Measurements from ENCODE around the gene ZNF407. TPM values are rescaled to one million over a fixed set of nuclear protein-coding genes. Genes with fewer than 3 reads are reported as not detected.

Gene ZNF407
- total RNA-seq, 1 donor from 2014 or later: 20.1 TPM

- intact Hi-C loops (cut with micrococcal nuclease): no loop called here
These were observed 71.6 kb downstream of the ZNF407 start for GRCh38 chr18:74669136-74669798.

GRCh38 chr18:74672371-74672770, 74.7 kb downstream of the ZNF407 start:
- intact Hi-C loops (cut with micrococcal nuclease): no loop called here

- intact Hi-C loops (cut with micrococcal nuclease): no loop called here
These were observed 76.8 kb downstream of the ZNF407 start for GRCh38 chr18:74674487-74674886.

GRCh38 chr18:74679006-74679678, 81.5 kb downstream of the ZNF407 start:
- intact Hi-C loops (cut with micrococcal nuclease): no loop called here

- intact Hi-C loops (cut with micrococcal nuclease): no loop called here
These were observed 82.0 kb downstream of the ZNF407 start for GRCh38 chr18:74679679-74680076.

DNA sequence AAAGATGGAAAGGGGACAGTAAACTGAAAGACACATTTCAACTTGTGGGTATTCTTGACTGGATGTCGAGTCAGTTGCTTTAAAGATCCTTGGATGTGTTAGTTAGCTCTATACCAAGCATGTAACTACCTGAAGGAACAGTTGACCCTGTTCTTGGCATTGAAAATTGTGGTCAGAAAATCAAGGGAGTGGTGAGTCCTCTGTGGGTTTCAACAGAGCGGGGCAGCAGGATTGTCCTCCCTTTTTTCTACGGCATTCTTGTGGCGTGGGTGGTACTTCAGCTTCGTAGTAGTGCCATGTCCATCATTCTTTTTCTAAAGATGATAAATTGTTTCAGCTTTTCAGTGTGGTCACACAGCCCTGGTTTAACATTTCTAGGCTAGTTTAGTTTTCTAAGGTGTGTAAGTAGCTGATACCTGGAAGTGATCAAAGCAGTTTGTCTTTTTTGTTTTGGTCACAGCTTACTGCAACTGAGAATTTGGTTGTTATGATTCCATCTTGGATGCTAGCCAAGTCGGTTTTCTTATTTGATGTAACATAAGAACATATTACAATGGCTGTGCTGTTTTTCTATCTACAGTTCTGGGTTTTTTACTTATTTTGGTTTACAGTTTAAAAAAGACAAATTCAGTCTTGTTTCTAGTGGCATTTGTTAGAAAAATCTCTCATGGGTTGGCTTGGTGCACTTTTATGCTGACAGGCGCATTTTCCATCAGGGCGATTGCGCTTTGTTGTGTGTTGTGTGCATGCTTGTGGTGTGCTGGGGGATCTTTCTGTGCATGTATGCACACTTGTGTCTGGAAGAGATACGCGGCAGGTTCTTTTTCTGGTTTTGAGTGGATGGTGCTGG, 84.7 kb downstream of the ZNF407 start:
- intact Hi-C loops (cut with micrococcal nuclease): no loop called here

GRCh38 chr18:74682991-74683297, 85.3 kb downstream of the ZNF407 start:
- intact Hi-C loops (cut with micrococcal nuclease): no loop called here

- intact Hi-C loops (cut with micrococcal nuclease): no loop called here
These were observed 85.9 kb downstream of the ZNF407 start for GRCh38 chr18:74683573-74683972.

- intact Hi-C loops (cut with micrococcal nuclease): no loop called here
These were observed 91.6 kb downstream of the ZNF407 start for GRCh38 chr18:74689251-74689650.

DNA sequence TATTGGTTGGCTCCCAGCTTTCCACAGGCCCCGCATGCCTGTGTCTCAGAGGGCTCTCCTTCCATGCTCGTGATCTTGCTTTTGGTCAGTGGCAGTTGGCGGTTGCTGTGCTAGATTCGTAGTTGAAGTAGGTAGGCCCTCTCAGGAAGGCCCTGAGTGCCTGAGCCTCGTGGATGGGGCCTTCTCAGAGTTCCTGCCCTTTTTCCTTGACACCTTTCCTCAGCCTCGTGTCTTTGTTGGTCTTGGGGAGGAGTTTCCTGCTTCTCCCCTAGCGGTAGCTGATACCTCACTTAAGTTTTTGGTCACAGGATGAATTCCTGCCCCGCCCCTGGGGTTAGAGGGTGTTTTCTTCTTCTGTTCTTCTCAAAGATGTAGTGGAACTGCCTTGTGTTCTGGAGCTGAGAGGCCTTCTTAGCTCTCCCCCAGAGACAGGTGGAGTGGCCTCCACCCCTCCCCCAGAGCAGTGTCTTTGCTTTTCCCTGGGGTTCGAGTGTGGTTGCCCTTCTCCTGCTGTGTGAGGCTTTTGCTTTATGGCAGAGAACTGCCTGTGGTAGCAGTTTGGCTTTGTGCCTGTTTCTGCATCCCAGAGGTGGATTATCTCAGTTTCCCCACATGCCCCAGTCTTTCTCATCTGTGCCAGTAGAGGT, 94.8 kb downstream of the ZNF407 start:
- intact Hi-C loops (cut with micrococcal nuclease): no loop called here

GRCh38 chr18:74694436-74694835, 96.8 kb downstream of the ZNF407 start:
- intact Hi-C loops (cut with micrococcal nuclease): no loop called here

- intact Hi-C loops (cut with micrococcal nuclease): no loop called here
These were observed 97.5 kb downstream of the ZNF407 start for GRCh38 chr18:74695170-74695569.

GRCh38 chr18:74698881-74699280, 101.2 kb downstream of the ZNF407 start:
- intact Hi-C loops (cut with micrococcal nuclease): no loop called here

DNA sequence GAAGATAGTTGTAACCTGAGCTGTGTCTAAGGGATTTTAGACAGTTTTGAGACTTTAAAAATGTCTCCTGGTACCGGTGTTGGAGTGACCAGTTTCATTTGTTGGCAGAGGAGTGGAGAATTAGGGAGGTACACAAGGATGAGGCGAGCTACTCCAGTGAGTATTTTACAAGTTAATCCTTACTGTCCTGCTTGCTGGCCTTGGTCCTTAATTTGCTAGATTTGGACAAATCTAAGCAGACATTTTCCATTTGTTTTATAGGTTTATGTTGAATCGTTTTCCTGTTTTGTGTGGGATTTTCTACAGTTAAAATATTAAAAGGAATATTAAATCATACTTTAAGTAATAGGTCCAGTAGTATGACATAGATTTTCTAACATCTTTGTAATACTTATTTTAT, 101.8 kb downstream of the ZNF407 start:
- intact Hi-C loops (cut with micrococcal nuclease): no loop called here

- intact Hi-C loops (cut with micrococcal nuclease): no loop called here
These were observed 105.3 kb downstream of the ZNF407 start for GRCh38 chr18:74702950-74703349.

- intact Hi-C loops (cut with micrococcal nuclease): no loop called here
These were observed 110.5 kb downstream of the ZNF407 start for GRCh38 chr18:74708169-74708568.

- intact Hi-C loops (cut with micrococcal nuclease): no loop called here
These were observed 111.8 kb downstream of the ZNF407 start for GRCh38 chr18:74709452-74709851.

DNA sequence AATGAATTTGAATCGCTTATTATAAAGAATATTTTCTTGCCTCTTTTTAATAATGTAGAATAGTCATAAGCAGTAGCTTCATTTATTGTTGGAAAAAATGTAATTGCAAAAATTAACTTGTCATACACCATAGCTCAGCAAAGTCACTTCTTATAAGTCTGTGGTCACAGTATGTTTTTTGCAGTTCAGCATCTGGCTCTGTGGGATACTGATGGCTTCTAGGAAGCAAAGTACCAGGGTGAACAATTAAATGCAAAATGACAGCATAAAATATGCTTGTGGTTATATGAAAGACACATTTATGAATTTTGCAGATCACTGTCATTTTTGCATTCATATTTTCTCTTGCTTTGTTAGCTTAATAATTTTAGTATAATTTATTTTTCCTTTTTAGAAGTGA, 116.5 kb downstream of the ZNF407 start:
- intact Hi-C loops (cut with micrococcal nuclease): no loop called here

DNA sequence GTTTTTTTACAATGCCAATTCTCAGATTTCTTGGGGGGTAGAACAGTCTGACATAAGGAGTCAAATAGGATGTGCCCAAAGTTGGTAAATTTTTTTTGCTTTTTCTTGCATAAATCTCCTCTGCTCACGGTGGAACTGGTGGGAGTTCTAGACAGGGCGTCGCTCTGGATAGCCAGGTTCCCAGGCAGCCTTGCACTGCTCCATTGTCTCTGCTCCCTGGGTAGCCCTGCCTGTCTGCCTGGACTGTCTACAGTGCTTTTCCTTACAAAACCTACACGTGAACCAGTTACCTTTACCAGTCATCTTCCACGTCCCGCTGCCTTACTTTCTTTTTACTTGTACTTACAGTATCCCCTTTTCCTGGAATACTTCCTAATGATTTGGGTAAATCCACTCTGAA, 117.1 kb downstream of the ZNF407 start:
- intact Hi-C loops (cut with micrococcal nuclease): no loop called here

DNA sequence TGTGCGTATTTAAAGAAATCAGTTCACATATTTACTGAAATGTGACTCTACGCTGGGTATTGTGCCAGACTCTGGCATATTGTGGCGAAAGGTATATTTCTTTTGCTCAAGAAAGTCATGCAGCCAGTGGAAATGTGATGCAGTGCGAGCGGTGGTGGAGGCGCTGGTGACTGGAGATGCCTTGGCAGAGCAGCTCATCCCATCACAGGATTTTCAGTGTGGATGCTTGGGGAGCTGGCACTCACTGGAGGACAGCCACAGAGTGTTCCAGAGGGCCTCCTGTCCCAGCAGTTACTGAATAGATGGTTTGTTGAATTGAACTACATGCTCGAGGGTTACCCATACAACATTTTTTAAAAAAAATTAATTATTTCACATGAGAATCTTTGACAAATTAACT, 117.6 kb downstream of the ZNF407 start:
- intact Hi-C loops (cut with micrococcal nuclease): no loop called here

GRCh38 chr18:74715865-74716712, 118.4 kb downstream of the ZNF407 start:
- intact Hi-C loops (cut with micrococcal nuclease): no loop called here

Data from T-helper 2 cell treated with Interferon-gamma antibody and Interleukin-4, amounts not matched to agents 100 ng/mL and 5 ng/mL, for 36 hours (primary cell).